GM23338 (cell line): ENCODE measurements around the gene MYBPC2. TPM values are rescaled to one million over a fixed set of nuclear protein-coding genes. Genes with fewer than 3 reads are reported as not detected.

Experiments used
- ATAC-seq: fragments of 200-7000 bp; cut with Tn5 transposase; 3 replicates; pipeline ENCODE4 v1.9.1; 2020
- DNase-seq: peaks from one replicate; pipeline ENCODE4 v3.0.0-alpha.2; 2015; ENCODE audit warnings: low spot score
- H2AFZ ChIP-seq: fragments of 200-600 bp; sonication (generic); 2 replicates; pipeline ENCODE4 v1.8.0; 2016; ENCODE audit warnings: antibody characterized with exemption, mild to moderate bottlenecking, moderate library complexity
- H3F3A ChIP-seq: fragments of 200-600 bp; sonication (generic); replicated peaks from 2 replicates; pipeline ENCODE4 v1.8.0; 2017; ENCODE audit warnings: antibody characterized with exemption, mixed run types, low read depth
- H3K27ac ChIP-seq: fragments of 200-600 bp; sonication (generic); 2 replicates; pipeline ENCODE4 v1.6.1; 2016; ENCODE audit warnings: low read depth
- H3K27me3 ChIP-seq: fragments of 200-600 bp; sonication (generic); 2 replicates; pipeline ENCODE4 v1.8.0; 2016; ENCODE audit warnings: mild to moderate bottlenecking, mixed run types, moderate library complexity; ENCODE audit not compliant: insufficient read depth
- H3K36me3 ChIP-seq: fragments of 200-600 bp; sonication (generic); 2 replicates; pipeline ENCODE4 v1.8.0; 2016; ENCODE audit warnings: mild to moderate bottlenecking; ENCODE audit not compliant: insufficient read depth
- H3K4me1 ChIP-seq: fragments of 200-600 bp; sonication (generic); 2 replicates; pipeline ENCODE4 v1.8.0; 2016; ENCODE audit warnings: mild to moderate bottlenecking, moderate library complexity; ENCODE audit not compliant: insufficient read depth
- H3K4me2 ChIP-seq: fragments of 200-600 bp; sonication (generic); 2 replicates; pipeline ENCODE4 v1.7.1; 2017; ENCODE audit warnings: mixed run types
- H3K4me3 ChIP-seq: fragments of 200-600 bp; sonication (generic); 2 replicates; pipeline ENCODE4 v1.6.1; 2016; ENCODE audit warnings: mixed run types
- H3K79me2 ChIP-seq: fragments of 200-600 bp; sonication (generic); replicated peaks from 2 replicates; pipeline ENCODE4 v1.8.0; 2017; ENCODE audit warnings: mild to moderate bottlenecking; ENCODE audit not compliant: insufficient read depth
- H3K9me2 ChIP-seq: fragments of 200-600 bp; sonication (generic); 2 replicates; pipeline ENCODE4 v1.8.0; 2017; ENCODE audit not compliant: insufficient read depth
- H4K20me1 ChIP-seq: fragments of 200-600 bp; sonication (generic); replicated peaks from 2 replicates; pipeline ENCODE4 v1.8.0; 2017; ENCODE audit warnings: mild to moderate bottlenecking; ENCODE audit not compliant: insufficient read depth
- H3K27ac Mint-ChIP-seq: 2 replicates; pipeline ENCODE4 v1.8.0; 2020; ENCODE audit warnings: inconsistent platforms, mild to moderate bottlenecking, moderate library complexity, mixed read lengths
- H3K27me3 Mint-ChIP-seq: 3 replicates; pipeline ENCODE4 v1.8.0; 2022; ENCODE audit warnings: low read depth, mild to moderate bottlenecking, moderate library complexity, mixed read lengths, inconsistent platforms; ENCODE audit not compliant: insufficient read depth, poor library complexity
- H3K36me3 Mint-ChIP-seq: 3 replicates; pipeline ENCODE4 v1.8.0; 2021; ENCODE audit warnings: low read depth, mild to moderate bottlenecking, inconsistent platforms, moderate library complexity, mixed read lengths
- H3K4me1 Mint-ChIP-seq: 3 replicates; pipeline ENCODE4 v1.8.0; 2020; ENCODE audit warnings: mild to moderate bottlenecking, inconsistent platforms, mixed read lengths
- H3K4me3 Mint-ChIP-seq: 3 replicates; pipeline ENCODE4 v1.8.0; 2021; ENCODE audit warnings: moderate library complexity, mild to moderate bottlenecking, inconsistent platforms, mixed read lengths
- H3K9me3 Mint-ChIP-seq: 3 replicates; pipeline ENCODE4 v1.8.0; 2020; ENCODE audit warnings: moderate library complexity, mild to moderate bottlenecking, inconsistent platforms, mixed read lengths
- CREB1 ChIP-seq: fragments of 250-450 bp; sonication (Bioruptor Pico); IDR thresholded peaks from 2 replicates; pipeline ENCODE4 v1.5.0; 2020; ENCODE audit warnings: low read depth, mild to moderate bottlenecking, moderate library complexity
- EZH2 ChIP-seq: fragments of 200-600 bp; sonication (generic); IDR thresholded peaks from one replicate; pipeline ENCODE4 v1.8.0; 2017; ENCODE audit warnings: antibody characterized with exemption, mild to moderate bottlenecking, low read depth; ENCODE audit not compliant: unreplicated experiment
- EZH2phosphoT487 ChIP-seq: fragments of 200-600 bp; sonication (generic); IDR thresholded peaks from one replicate; pipeline ENCODE4 v1.8.1; 2018; ENCODE audit warnings: antibody characterized with exemption; ENCODE audit not compliant: unreplicated experiment
- JUNB ChIP-seq: IDR thresholded peaks from one replicate; pipeline ENCODE4 v1.6.1; 2016; ENCODE audit warnings: antibody characterized with exemption; ENCODE audit not compliant: unreplicated experiment
- NANOG ChIP-seq: IDR thresholded peaks from 2 replicates; pipeline ENCODE4 v1.6.1; 2016; ENCODE audit warnings: antibody characterized with exemption, borderline replicate concordance
- POLR2AphosphoS5 ChIP-seq: IDR thresholded peaks from 2 replicates; pipeline ENCODE4 v1.6.1; 2016; ENCODE audit warnings: antibody characterized with exemption, low read depth
- STAT1 ChIP-seq: IDR thresholded peaks from one replicate; pipeline ENCODE4 v1.6.1; 2016; ENCODE audit warnings: antibody characterized with exemption; ENCODE audit not compliant: unreplicated experiment
- ZNF114 ChIP-seq: fragments of 250-450 bp; sonication (Bioruptor Pico); IDR thresholded peaks from 2 replicates; pipeline ENCODE4 v1.5.0; 2020; ENCODE audit warnings: mild to moderate bottlenecking, moderate library complexity
- ZNF331 ChIP-seq: fragments of 250-450 bp; sonication (Bioruptor Pico); IDR thresholded peaks from 2 replicates; pipeline ENCODE4 v1.5.0; 2020; ENCODE audit warnings: low read depth, mild to moderate bottlenecking, moderate library complexity
- polyA plus RNA-seq: library from polyadenylated mRNA; unstranded; fragments of >200 nt; fragmentation: Nextera tagmentation; extraction: Ambion mirVana; gene quantifications from 2 replicates; pipeline ENCODE4 v1.2.1, GENCODE V29; 2016
- total RNA-seq: library from RNA; depleted of rRNA; stranded (reverse); fragments of >200 nt; shearing (Covaris generic); gene quantifications from 2 replicates; pipeline ENCODE4 v1.2.3, GENCODE V29; 2014
- TF ChIP-seq, protein P1 (sequence below): fragments of 250-450 bp; sonication (Bioruptor Pico); IDR thresholded peaks from 2 replicates; pipeline ENCODE4 v1.5.0; 2020; ENCODE audit warnings: mild to moderate bottlenecking, moderate library complexity
- TF ChIP-seq, protein P2 (sequence below): IDR thresholded peaks from one replicate; pipeline ENCODE4 v1.6.1; 2018; ENCODE audit warnings: antibody characterized with exemption; ENCODE audit not compliant: unreplicated experiment
- TF ChIP-seq, protein P3 (sequence below): IDR thresholded peaks from 2 replicates; pipeline ENCODE4 v1.6.1; 2016; ENCODE audit warnings: antibody characterized with exemption
- TF ChIP-seq, protein P4 (sequence below), 2 experiments: fragments of 200-600 bp in 1 of 2; sonication (generic) in 1 of 2; conservative IDR thresholded peaks; 2 replicates each; pipeline versions ENCODE4 v1.5.1 to v1.6.1; 2016 to 2017; ENCODE audit warnings: antibody characterized with exemption in 2 of 2, low read depth in 2 of 2, mild to moderate bottlenecking in 2 of 2, moderate library complexity in 1 of 2

The MYBPC2 gene
- total and polyA plus RNA-seq, 2 experiments from 2014 or later = 4.2 to 5.9 TPM

DNA sequence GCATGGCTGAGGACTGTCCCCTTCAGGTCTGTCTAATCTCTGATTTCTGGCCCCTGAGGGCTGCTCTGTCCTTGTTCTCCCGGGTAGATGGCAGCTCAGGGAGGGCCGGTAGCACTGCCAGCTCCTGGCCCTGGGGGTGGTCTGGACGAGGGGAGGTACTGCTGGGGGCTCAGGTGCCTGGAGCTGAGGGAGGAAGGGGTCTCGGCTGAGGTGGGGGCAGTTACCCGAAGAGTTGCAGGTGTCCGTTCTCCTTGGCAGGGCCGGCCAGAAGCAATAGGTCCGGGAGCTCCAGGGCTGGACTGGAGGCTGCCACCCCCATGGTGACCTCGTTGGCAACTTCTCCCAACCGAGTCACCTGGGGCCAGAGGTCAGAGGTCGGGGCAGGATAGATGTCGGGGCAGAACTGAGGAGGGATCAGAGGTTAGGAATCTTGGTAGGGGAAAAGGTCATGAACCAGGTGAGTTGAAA lies 42.4 kb downstream of the MYBPC2 start:
- Histone ChIP-seq H3K27ac (no peak overlapping the region), H4K20me1 (no peaks in the 10 kb centered on the region; the same call in 1 of the 2 replicates), H3K4me1 (peaks cover 10% of the 10 kb centered on the region; the same call in 1 of the 2 replicates), H3F3A (peaks cover 10% of the 10 kb centered on the region), H3K79me2 (peaks cover 25% of the 10 kb centered on the region), H3K4me3 (no peak overlapping the region), H2AFZ (no peak overlapping the region), H3K36me3 (peaks cover 3% of the 10 kb centered on the region; the same call in 1 of the 2 replicates), H3K27me3 (no peaks in the 10 kb centered on the region), H3K9me2 (no peaks in the 10 kb centered on the region), H3K4me2 (no peak overlapping the region)
- TF ChIP-seq ZNF331 (CRISPR knock-in tag) (no peak), ZNF114 (no peak), NANOG (no peak), EZH2 (no peak), EZH2phosphoT487 (no peak), STAT1 (no peak), JUNB (no peak), POLR2AphosphoS5 (no peak), CREB1 (CRISPR knock-in tag) (no peak)
- TF ChIP-seq, protein P1, sequence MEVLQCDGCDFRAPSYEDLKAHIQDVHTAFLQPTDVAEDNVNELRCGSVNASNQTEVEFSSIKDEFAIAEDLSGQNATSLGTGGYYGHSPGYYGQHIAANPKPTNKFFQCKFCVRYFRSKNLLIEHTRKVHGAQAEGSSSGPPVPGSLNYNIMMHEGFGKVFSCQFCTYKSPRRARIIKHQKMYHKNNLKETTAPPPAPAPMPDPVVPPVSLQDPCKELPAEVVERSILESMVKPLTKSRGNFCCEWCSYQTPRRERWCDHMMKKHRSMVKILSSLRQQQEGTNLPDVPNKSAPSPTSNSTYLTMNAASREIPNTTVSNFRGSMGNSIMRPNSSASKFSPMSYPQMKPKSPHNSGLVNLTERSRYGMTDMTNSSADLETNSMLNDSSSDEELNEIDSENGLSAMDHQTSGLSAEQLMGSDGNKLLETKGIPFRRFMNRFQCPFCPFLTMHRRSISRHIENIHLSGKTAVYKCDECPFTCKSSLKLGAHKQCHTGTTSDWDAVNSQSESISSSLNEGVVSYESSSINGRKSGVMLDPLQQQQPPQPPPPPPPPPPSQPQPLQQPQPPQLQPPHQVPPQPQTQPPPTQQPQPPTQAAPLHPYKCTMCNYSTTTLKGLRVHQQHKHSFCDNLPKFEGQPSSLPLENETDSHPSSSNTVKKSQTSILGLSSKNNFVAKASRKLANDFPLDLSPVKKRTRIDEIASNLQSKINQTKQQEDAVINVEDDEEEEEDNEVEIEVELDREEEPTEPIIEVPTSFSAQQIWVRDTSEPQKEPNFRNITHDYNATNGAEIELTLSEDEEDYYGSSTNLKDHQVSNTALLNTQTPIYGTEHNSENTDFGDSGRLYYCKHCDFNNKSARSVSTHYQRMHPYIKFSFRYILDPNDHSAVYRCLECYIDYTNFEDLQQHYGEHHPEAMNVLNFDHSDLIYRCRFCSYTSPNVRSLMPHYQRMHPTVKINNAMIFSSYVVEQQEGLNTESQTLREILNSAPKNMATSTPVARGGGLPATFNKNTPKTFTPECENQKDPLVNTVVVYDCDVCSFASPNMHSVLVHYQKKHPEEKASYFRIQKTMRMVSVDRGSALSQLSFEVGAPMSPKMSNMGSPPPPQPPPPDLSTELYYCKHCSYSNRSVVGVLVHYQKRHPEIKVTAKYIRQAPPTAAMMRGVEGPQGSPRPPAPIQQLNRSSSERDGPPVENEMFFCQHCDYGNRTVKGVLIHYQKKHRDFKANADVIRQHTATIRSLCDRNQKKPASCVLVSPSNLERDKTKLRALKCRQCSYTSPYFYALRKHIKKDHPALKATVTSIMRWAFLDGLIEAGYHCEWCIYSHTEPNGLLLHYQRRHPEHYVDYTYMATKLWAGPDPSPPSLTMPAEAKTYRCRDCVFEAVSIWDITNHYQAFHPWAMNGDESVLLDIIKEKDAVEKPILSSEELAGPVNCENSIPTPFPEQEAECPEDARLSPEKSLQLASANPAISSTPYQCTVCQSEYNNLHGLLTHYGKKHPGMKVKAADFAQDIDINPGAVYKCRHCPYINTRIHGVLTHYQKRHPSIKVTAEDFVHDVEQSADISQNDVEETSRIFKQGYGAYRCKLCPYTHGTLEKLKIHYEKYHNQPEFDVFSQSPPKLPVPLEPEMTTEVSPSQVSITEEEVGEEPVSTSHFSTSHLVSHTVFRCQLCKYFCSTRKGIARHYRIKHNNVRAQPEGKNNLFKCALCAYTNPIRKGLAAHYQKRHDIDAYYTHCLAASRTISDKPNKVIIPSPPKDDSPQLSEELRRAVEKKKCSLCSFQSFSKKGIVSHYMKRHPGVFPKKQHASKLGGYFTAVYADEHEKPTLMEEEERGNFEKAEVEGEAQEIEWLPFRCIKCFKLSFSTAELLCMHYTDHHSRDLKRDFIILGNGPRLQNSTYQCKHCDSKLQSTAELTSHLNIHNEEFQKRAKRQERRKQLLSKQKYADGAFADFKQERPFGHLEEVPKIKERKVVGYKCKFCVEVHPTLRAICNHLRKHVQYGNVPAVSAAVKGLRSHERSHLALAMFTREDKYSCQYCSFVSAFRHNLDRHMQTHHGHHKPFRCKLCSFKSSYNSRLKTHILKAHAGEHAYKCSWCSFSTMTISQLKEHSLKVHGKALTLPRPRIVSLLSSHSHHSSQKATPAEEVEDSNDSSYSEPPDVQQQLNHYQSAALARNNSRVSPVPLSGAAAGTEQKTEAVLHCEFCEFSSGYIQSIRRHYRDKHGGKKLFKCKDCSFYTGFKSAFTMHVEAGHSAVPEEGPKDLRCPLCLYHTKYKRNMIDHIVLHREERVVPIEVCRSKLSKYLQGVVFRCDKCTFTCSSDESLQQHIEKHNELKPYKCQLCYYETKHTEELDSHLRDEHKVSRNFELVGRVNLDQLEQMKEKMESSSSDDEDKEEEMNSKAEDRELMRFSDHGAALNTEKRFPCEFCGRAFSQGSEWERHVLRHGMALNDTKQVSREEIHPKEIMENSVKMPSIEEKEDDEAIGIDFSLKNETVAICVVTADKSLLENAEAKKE (CRISPR knock-in tag) = no peak
- TF ChIP-seq, protein P2, sequence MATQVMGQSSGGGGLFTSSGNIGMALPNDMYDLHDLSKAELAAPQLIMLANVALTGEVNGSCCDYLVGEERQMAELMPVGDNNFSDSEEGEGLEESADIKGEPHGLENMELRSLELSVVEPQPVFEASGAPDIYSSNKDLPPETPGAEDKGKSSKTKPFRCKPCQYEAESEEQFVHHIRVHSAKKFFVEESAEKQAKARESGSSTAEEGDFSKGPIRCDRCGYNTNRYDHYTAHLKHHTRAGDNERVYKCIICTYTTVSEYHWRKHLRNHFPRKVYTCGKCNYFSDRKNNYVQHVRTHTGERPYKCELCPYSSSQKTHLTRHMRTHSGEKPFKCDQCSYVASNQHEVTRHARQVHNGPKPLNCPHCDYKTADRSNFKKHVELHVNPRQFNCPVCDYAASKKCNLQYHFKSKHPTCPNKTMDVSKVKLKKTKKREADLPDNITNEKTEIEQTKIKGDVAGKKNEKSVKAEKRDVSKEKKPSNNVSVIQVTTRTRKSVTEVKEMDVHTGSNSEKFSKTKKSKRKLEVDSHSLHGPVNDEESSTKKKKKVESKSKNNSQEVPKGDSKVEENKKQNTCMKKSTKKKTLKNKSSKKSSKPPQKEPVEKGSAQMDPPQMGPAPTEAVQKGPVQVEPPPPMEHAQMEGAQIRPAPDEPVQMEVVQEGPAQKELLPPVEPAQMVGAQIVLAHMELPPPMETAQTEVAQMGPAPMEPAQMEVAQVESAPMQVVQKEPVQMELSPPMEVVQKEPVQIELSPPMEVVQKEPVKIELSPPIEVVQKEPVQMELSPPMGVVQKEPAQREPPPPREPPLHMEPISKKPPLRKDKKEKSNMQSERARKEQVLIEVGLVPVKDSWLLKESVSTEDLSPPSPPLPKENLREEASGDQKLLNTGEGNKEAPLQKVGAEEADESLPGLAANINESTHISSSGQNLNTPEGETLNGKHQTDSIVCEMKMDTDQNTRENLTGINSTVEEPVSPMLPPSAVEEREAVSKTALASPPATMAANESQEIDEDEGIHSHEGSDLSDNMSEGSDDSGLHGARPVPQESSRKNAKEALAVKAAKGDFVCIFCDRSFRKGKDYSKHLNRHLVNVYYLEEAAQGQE = no peak
- TF ChIP-seq, protein P3, sequence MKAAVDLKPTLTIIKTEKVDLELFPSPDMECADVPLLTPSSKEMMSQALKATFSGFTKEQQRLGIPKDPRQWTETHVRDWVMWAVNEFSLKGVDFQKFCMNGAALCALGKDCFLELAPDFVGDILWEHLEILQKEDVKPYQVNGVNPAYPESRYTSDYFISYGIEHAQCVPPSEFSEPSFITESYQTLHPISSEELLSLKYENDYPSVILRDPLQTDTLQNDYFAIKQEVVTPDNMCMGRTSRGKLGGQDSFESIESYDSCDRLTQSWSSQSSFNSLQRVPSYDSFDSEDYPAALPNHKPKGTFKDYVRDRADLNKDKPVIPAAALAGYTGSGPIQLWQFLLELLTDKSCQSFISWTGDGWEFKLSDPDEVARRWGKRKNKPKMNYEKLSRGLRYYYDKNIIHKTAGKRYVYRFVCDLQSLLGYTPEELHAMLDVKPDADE = no peak
- TF ChIP-seq, protein P4, sequence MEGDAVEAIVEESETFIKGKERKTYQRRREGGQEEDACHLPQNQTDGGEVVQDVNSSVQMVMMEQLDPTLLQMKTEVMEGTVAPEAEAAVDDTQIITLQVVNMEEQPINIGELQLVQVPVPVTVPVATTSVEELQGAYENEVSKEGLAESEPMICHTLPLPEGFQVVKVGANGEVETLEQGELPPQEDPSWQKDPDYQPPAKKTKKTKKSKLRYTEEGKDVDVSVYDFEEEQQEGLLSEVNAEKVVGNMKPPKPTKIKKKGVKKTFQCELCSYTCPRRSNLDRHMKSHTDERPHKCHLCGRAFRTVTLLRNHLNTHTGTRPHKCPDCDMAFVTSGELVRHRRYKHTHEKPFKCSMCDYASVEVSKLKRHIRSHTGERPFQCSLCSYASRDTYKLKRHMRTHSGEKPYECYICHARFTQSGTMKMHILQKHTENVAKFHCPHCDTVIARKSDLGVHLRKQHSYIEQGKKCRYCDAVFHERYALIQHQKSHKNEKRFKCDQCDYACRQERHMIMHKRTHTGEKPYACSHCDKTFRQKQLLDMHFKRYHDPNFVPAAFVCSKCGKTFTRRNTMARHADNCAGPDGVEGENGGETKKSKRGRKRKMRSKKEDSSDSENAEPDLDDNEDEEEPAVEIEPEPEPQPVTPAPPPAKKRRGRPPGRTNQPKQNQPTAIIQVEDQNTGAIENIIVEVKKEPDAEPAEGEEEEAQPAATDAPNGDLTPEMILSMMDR (conservative IDR thresholded peaks at IDR 0.05; ENCODE audit: low read depth in 2 of 2) = no peak
- no peak for DNase-seq
- Mint-ChIP-seq H3K27ac (no peak overlapping the region), H3K9me3 (peaks cover 90% of the 10 kb centered on the region), H3K27me3 (peaks cover 12% of the 10 kb centered on the region), H3K4me3 (no peak overlapping the region), H3K4me1 (no peaks in the 10 kb centered on the region; the same call in 2 of the 3 replicates), H3K36me3 (peaks cover 40% of the 10 kb centered on the region)
- ATAC-seq = no peak
